Measurements from ENCODE around the gene DOCK10.

DNA sequence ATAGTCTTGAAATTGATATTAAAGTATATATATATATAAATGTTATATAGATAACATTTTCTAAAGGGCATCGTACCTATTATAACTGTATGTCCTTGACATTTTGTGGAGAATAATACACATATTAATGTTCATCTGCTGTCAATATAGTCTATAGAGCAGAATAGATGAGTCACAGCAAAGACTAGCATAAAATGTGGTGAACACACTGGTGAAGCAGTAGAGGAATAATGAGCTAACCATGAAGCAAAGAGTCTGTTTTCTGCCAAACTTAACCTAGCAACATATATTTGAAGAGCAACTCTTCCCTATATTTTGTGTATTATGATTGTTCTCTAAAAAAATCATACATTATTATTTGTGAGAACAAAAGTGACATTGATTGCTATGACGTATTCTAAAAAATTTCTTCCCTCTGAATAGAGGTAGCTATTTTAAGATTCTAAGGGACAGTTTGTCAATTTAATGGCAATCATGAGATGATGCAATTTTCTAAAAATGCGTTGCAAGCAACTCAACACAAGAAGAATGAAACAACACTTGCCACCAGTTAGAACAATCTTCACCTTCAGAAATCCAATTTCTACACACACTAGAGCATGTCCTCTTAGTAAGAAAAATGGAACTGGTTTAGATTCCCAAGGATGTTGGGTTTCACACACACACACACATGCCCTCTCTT is 22.0 kb downstream of the DOCK10 start:
- TF ChIP-seq, protein P1, sequence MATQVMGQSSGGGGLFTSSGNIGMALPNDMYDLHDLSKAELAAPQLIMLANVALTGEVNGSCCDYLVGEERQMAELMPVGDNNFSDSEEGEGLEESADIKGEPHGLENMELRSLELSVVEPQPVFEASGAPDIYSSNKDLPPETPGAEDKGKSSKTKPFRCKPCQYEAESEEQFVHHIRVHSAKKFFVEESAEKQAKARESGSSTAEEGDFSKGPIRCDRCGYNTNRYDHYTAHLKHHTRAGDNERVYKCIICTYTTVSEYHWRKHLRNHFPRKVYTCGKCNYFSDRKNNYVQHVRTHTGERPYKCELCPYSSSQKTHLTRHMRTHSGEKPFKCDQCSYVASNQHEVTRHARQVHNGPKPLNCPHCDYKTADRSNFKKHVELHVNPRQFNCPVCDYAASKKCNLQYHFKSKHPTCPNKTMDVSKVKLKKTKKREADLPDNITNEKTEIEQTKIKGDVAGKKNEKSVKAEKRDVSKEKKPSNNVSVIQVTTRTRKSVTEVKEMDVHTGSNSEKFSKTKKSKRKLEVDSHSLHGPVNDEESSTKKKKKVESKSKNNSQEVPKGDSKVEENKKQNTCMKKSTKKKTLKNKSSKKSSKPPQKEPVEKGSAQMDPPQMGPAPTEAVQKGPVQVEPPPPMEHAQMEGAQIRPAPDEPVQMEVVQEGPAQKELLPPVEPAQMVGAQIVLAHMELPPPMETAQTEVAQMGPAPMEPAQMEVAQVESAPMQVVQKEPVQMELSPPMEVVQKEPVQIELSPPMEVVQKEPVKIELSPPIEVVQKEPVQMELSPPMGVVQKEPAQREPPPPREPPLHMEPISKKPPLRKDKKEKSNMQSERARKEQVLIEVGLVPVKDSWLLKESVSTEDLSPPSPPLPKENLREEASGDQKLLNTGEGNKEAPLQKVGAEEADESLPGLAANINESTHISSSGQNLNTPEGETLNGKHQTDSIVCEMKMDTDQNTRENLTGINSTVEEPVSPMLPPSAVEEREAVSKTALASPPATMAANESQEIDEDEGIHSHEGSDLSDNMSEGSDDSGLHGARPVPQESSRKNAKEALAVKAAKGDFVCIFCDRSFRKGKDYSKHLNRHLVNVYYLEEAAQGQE (IDR thresholded peaks at IDR 0.05; ENCODE audit: low read depth): no peak
- TF ChIP-seq EP300 (IDR thresholded peaks at IDR 0.05; ENCODE audit: borderline replicate concordance) (no peak), USF1 (IDR thresholded peaks at IDR 0.05) (no peak), YY1 (IDR thresholded peaks at IDR 0.05; ENCODE audit: low read depth) (no peak), CEBPB (IDR thresholded peaks at IDR 0.05) (no peak), TEAD4 (IDR thresholded peaks at IDR 0.05) (no peak), ZBTB7A (IDR thresholded peaks at IDR 0.05; ENCODE audit: low read depth) (no peak), RAD21 (IDR thresholded peaks at IDR 0.05; ENCODE audit: low read depth) (no peak), CREB1 (IDR thresholded peaks at IDR 0.05; ENCODE audit: low read depth) (no peak), TAF1 (IDR thresholded peaks at IDR 0.05; ENCODE audit: low read depth) (no peak)
- TF ChIP-seq, protein P2, sequence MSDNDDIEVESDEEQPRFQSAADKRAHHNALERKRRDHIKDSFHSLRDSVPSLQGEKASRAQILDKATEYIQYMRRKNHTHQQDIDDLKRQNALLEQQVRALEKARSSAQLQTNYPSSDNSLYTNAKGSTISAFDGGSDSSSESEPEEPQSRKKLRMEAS (IDR thresholded peaks at IDR 0.05): no peak

All from Ishikawa (cell line).